ENCODE results near the gene PLCH1. TPM values are rescaled to one million over a fixed set of nuclear protein-coding genes. Genes with fewer than 3 reads are reported as not detected.

PLCH1 gene
- total and polyA plus RNA-seq, 10 of the 15 experiments (the other 5 are each of a cell fraction or from before 2014, with no cell fraction given) = 0.03 to 0.22 (median 0.04) TPM; not detected in 5

GRCh38 chr3:155790272-155790925 lies 45.5 kb upstream of the PLCH1 start:
- FAIRE-seq (no peak), ATAC-seq (no peak), DNase-seq (ENCODE audit: low read depth, low spot score) (no peak)
- H4K20me1 ChIP-seq (ENCODE audit: control insufficient read depth, insufficient read depth) = no peaks in the 10 kb centered on the region
- TF ChIP-seq WRNIP1 (IDR thresholded peaks at IDR 0.05; ENCODE audit: borderline replicate concordance, low read depth, low read length) (no peak), POU2F2 (IDR thresholded peaks at IDR 0.05; ENCODE audit: borderline replicate concordance, low read depth, low read length) (no peak), TCF3 (IDR thresholded peaks at IDR 0.05; ENCODE audit: borderline replicate concordance, insufficient read depth, low read depth, low read length) (no peak), HDGF (IDR thresholded peaks at IDR 0.05) (no peak), PAX5 (IDR thresholded peaks at IDR 0.05; ENCODE audit: borderline replicate concordance, low read depth, low read length) (no peak), PRDM15 (CRISPR knock-in tag; IDR thresholded peaks at IDR 0.05) (no peak), CHD1 (IDR thresholded peaks at IDR 0.05; ENCODE audit: low read depth, low read length) (no peak), TAF1 (IDR thresholded peaks at IDR 0.05; ENCODE audit: borderline replicate concordance, low read depth, low read length) (no peak), ZZZ3 (IDR thresholded peaks at IDR 0.05; ENCODE audit: control insufficient read depth, insufficient read length, low read depth) (no peak), GATAD2B (conservative IDR thresholded peaks at IDR 0.05; ENCODE audit: low read depth) (no peak), SIN3A (IDR thresholded peaks at IDR 0.05; ENCODE audit: low read depth, low read length) (no peak)
- 26% methylated on average over 4 of the region's 4 CpGs for WGBS (ENCODE audit: insufficient coverage, insufficient replicate concordance, low lambda C conversion rate, missing lambda C conversion rate)
- no TSS peak for BruUV-seq (replicated peaks)
- ChIA-PET RAD21 (ENCODE audit: unreplicated experiment) (interaction anchor here (0.9 kb wide), 1 partner anchor 16 kb away, joined by 3 read pairs; the partner anchor contains the start of gene C3orf33), POLR2A (no interaction called here), SMC1A (ENCODE audit: uncharacterized antibody, unreplicated experiment) (no interaction called here), CTCF (interaction anchor here (1.1 kb wide), 1 partner anchor 16 kb away, joined by 4 read pairs; the partner anchor contains the start of gene C3orf33)
- H3K79me2 ChIP-seq (ENCODE audit: control insufficient read depth, insufficient read depth, low read length) = no peaks in the 10 kb centered on the region
- no peak overlapping the region for H2AFZ ChIP-seq (ENCODE audit: control insufficient read depth, low read depth, low read length)
- intact Hi-C loops (cut with micrococcal nuclease; ENCODE audit: unreplicated experiment) (no loop called here), in situ Hi-C loops (cut with MboI) (no loop called here)
- no peak overlapping the region for H3K9ac ChIP-seq (ENCODE audit: control insufficient read depth, insufficient read depth, low read length)
- H3K4me2 ChIP-seq (ENCODE audit: control insufficient read depth, insufficient read depth) = no peak overlapping the region
- H3K27me3 ChIP-seq (replicated peaks in 1 of 2; ENCODE audit: control insufficient read depth in 2 of 2, insufficient read depth in 2 of 2, low read length in 1 of 2) = no peaks in the 10 kb centered on the region
- H3K27ac ChIP-seq (ENCODE audit: control insufficient read depth, insufficient read depth) = no peak overlapping the region
- no peaks in the 10 kb centered on the region for H3K36me3 ChIP-seq (ENCODE audit: control insufficient read depth in 2 of 2, insufficient read depth in 2 of 2, low read length in 1 of 2)
- H3K4me3 ChIP-seq = no peak overlapping the region
- H3K9me3 ChIP-seq (replicated peaks; ENCODE audit: control insufficient read depth, insufficient read depth, low read length) = no peaks in the 10 kb centered on the region; the same call in 2 of the 3 replicates
- H3K4me1 ChIP-seq (ENCODE audit: control insufficient read depth, insufficient read depth, low read length) = no peaks in the 10 kb centered on the region
